Measurements from ENCODE around the gene TTC32. TPM values are rescaled to one million over a fixed set of nuclear protein-coding genes. Genes with fewer than 3 reads are reported as not detected.

Gene TTC32
- total and polyA plus RNA-seq, 12 donors: 2.1 to 43.9 (median 12.8) TPM

DNA sequence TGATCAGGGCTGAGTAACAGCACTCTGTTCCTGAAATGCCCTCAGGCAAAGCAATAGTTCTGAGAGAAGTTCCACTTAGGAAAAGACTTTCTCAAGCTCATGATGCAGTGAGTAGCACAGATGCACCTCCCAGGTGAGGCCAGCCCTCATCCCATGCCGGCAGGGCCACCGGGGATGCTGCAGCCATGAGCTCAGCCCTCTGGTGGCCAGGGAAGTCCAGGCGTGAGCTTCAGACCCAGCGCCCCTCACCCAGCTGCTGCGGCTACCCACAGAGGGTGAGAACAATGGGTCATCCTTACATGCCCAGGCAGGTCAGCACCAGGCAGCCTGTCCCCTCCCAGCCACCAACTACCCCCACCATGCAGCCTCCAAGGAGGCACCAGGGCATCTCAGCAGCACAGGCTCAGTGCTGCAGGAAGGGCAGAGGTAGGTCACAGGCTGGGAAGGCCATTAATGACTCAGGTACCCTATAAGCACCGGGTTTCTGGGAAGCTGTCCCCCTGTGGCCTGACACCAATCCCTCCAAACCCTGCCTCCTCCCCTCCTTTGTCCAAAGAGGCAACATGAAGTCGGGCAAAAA lies 50.6 kb downstream of the TTC32 start:
- Histone ChIP-seq H3K9me3 (replicated peaks in 1 of 3) (no peaks in the 10 kb centered on the region), H3K27me3 (no peaks in the 10 kb centered on the region), H3K36me3 (replicated peaks in 1 of 2) (no peaks in the 10 kb centered on the region), H3K4me1 (replicated peaks in 1 of 2) (no peaks in the 10 kb centered on the region), H3K27ac (no peak overlapping the region), H3K4me3 (no peak overlapping the region)
- DNase-seq: peak in 1 of 7 donors; percentile 25
- no peak for TF ChIP-seq CTCF (IDR thresholded peaks at IDR 0.05)
- TF ChIP-seq POLR2A (IDR thresholded peaks at IDR 0.05): no peak
- 71 to 82% (median 79%) methylated on average over 2 to 7 of the region's 7 CpGs for WGBS, 4 donors
- intact Hi-C loops (cut with DNase I): no loop called here

DNA sequence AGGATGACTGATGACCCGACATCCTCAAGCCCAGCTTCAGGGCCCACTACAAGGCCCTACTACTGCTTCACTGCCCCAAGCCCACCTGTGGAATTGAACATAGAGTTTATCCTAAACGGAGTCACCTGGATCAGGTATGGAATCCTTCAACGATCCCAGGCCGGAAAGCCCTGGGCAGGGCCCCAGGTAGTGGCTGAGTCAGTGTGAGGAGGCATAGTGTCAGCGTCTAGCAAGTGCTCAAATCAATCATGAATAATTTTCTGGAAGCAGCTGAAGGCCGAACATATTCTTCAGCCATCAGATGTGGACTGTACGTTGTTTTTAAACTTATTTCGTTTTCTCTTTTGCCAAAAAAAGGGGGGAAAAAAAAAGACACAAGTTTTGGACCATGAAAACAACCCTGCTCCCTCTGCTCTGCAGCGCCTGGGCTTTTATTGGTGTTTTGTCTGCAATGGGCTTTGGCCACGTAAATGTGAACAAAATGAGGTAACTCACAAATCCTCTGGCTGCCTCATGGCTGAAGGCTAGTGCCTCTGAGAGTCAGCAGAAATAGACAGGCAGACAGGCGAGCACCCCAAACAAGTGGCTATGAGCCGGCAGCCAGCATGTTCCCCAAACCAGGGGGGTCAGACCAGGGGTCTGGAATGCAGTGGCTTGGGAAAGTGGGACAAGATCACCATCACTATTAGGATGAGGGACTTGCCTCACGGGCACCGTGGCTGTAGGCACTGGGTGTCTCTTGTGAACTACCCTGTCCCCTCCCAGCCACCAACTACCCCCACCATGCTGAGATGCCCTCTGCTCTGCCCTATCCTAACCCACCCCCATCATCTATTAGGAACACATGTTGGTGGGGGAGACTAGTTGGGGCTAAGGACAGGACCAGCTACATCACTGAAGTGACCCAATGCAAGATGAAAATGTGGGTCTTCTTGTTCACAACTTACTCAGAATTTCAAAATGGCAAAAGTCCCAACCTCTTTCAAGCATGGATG lies 51.4 kb downstream of the TTC32 start:
- no peaks in the 10 kb centered on the region for H3K4me1 ChIP-seq (replicated peaks in 1 of 2)
- H3K4me3 ChIP-seq: no peak overlapping the region
- H3K36me3 ChIP-seq (replicated peaks in 1 of 2): no peaks in the 10 kb centered on the region
- no peaks in the 10 kb centered on the region for H3K9me3 ChIP-seq (replicated peaks in 1 of 3)
- DNase-seq: peak in 1 of 7 donors; percentile 45
- intact Hi-C loops (cut with DNase I): no loop called here
- no peaks in the 10 kb centered on the region for H3K27me3 ChIP-seq
- TF ChIP-seq POLR2A (IDR thresholded peaks at IDR 0.05) (no peak), CTCF (IDR thresholded peaks at IDR 0.05) (no peak)
- 64 to 84% (median 73%) methylated on average over 12 to 14 of the region's 14 CpGs for WGBS, 4 donors
- no peak overlapping the region for H3K27ac ChIP-seq

- H3K4me3 ChIP-seq: no peak overlapping the region
- DNase-seq: no peak
- TF ChIP-seq CTCF (IDR thresholded peaks at IDR 0.05) (no peak), POLR2A (IDR thresholded peaks at IDR 0.05) (no peak)
- no peak overlapping the region for H3K27ac ChIP-seq
- no peaks in the 10 kb centered on the region for H3K36me3 ChIP-seq (replicated peaks in 1 of 2)
- H3K4me1 ChIP-seq (replicated peaks in 1 of 2): no peaks in the 10 kb centered on the region
- H3K9me3 ChIP-seq (replicated peaks in 1 of 3): no peaks in the 10 kb centered on the region
- 85 to 91% (median 87%) methylated on average over 5 of the region's 5 CpGs for WGBS, 4 donors
- H3K27me3 ChIP-seq: no peaks in the 10 kb centered on the region
- intact Hi-C loops (cut with DNase I): no loop called here
Observed at GRCh38 chr2:19848952-19849351, 52.8 kb downstream of the TTC32 start.

DNA sequence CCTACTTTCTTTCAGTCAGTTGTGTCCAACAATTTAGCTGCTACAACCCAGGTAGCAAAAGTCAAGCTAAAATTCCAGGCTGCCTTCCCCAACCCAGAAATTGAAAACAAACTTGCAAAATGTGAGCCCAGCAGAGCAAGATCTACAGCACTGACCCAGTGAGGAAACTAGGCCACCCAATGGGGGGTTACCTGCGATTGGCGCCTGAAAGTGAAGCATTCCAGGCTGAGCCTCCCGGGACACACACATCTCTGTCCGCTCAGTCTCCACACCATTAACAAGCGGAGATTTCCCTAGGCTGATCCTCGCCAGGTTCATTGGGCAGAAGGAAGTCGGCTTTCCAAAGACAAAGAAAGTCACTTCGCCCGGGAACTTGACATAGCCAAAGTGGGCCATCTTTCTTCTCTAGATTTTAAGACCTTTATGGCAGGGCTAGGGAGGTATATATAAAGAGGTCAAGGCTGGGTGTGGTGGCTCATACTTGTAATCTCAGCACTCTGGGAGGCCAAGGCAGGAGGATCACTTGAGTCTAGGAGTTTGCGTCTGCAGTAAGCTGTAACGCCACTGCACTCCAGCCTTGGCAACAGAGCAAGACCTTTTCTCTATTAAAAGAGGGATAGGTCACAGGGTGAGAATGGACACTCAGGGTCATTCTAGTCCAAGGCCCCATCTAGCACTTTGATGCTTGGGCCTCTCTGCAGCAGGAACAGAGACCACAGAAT lies 53.6 kb downstream of the TTC32 start:
- no peak overlapping the region for H3K4me3 ChIP-seq
- H3K27me3 ChIP-seq: no peaks in the 10 kb centered on the region
- peak in 1 of 7 donors; percentile 15 for DNase-seq
- no peak overlapping the region for H3K27ac ChIP-seq
- intact Hi-C loops (cut with DNase I): no loop called here
- H3K36me3 ChIP-seq (replicated peaks in 1 of 2): no peaks in the 10 kb centered on the region
- 89 to 95% (median 93%) methylated on average over 11 of the region's 11 CpGs for WGBS, 4 donors
- TF ChIP-seq POLR2A (IDR thresholded peaks at IDR 0.05) (no peak), CTCF (IDR thresholded peaks at IDR 0.05) (no peak)
- H3K9me3 ChIP-seq (replicated peaks in 1 of 3): no peaks in the 10 kb centered on the region
- H3K4me1 ChIP-seq (replicated peaks in 1 of 2): no peaks in the 10 kb centered on the region

Data from adrenal gland (tissue), 12 donors.